HuH-7.5 (cell line): ENCODE results near the gene ZNF101.
A peak's percentile ranks its signal among the peaks of the same experiment; 100 is the strongest.

ENCODE experiments used
- DNase-seq: peaks from one replicate; pipeline ENCODE4 v3.0.0; 2011; ENCODE audit warnings: low spot score

ZNF101 gene

DNA sequence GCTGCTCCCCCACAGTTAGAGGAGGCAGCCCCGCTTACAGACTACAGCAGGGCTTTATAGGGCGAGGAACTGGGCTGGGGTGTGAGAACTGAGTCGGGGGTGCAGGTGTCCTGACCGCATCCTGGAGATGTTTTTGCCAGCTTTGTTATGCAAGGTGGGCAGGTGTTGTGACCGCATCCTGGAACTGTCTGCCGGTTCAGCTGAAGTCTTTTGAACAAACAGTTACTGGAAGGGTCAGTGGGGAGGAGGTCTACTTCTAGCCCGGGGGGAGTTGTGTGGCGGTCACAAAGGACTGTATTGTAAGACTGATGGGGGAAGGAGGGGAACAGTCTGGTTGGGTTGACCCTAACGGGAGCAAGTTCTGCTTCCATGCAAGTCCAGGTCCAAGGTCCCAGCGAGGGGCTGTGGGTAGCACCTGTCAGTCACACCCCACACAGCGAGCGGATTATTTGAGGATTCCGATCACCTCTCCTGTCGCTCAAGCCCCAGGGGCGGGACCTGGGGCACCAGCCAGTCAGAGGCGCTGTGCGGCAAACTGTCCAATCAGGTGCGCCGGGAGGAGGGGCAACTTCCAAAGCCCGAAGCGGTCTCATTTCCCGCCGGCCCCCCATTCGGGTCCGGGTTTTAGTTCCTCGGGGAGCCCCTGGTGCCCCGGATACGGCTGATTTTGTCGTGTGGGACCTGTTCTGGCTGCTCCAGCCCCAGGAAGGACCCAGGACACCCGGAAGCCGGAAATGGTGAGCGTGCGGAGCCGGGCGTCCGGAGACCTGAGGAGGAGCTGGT lies at the start of gene ZNF101:
ZNF101 (plus strand) TSS at position 610 of the 783 bp plus-strand sequence; CDS start at position 735, 125 bp downstream.
- peak; percentile 99 for DNase-seq

DNA sequence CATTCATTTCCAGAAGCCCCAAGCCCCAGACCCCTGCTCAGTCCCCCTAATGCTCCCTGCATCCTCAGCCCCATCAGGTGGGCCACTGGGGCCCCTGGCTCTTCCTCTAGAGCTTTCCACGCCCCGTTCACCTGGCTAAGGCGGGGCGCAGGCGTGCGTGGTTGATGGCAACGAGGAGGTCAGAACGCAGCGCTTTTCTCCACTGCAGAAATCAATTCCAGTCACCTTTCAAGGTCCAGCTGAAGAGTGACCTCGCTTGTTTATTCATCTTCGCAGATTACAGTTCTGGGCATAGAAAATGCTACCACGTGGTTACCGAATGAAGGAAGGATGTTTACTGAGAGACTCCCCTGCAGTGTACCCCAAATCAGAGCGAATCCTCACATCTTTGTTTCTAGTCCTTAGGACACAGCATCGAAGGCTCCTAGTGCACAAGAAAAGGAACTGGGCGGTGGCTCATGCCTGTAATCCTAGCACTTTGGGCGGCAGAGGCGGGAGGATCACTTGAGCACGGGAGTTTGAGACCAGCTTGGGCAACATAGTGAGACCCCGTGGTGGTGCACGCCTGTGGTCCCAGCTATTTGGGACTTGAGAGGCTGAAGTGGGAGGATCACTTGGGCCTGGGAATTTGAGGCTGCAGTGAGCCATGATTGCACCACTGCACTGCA lies 49.3 kb upstream of the ZNF101 start:
- no peak for DNase-seq

DNA sequence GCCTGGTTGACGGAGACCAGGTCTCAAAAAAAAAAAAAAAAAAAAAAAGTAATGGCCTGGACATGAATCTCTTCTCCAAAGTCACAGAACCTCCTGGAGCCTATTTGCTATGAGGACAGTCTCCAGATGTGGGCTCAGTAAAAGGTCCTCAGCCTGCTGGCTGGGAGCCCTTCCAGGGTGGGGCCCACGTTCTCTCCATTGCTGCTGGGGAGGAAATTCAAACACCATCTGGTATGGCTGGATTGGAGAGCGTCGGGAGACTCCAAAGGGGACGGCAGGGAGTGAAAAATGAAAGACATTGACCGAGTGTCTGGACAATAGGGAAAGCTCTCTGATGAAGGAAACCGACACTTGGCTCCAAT lies 48.8 kb upstream of the ZNF101 start:
- DNase-seq, result no peak

DNA sequence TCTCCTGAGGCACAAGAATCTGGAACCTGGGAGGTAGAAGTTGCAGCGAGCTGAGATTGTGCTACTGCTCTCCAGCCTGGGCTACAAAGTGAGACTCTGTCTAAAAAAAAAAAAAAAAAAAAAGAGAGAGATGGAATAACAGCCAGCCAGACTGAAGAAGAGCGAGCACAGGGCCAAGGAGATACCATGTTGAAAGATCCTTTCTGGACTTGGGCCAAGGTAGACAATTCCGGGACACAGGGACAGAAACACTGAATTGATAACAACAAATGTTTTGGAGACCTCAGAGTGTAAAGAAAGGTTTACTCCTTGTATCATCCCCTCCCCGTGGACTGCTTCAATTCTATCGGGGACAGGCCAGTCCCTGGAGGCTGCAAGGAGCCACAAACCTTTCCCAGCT lies 45.3 kb upstream of the ZNF101 start:
- DNase-seq, result no peak

DNA sequence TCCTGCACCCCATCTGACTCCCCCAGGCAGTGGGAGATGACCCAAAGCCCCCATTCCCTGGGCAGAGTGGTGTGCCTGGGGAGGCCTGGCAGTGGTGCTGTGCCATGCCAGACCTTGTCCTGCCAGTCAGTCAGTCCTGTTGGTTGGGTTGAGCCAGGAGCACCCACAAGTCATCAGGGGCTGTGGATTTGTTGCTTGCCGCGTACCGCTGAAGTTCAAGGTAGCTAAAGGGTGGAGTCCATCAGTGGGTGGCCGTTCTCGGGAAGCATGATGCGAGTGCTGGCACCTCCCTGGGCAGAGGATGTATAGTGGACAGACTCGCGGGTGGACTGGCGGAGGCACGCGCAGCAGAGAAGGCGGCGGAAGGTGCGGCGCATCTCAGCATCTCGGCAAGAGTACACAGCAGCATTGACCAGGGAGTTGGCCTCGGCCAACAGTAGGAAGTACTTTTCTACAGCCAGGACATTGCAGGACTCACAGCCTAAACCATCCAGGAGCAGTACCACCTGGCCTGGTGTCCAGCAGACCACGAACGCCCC lies 44.5 kb upstream of the ZNF101 start:
- no peak for DNase-seq

DNA sequence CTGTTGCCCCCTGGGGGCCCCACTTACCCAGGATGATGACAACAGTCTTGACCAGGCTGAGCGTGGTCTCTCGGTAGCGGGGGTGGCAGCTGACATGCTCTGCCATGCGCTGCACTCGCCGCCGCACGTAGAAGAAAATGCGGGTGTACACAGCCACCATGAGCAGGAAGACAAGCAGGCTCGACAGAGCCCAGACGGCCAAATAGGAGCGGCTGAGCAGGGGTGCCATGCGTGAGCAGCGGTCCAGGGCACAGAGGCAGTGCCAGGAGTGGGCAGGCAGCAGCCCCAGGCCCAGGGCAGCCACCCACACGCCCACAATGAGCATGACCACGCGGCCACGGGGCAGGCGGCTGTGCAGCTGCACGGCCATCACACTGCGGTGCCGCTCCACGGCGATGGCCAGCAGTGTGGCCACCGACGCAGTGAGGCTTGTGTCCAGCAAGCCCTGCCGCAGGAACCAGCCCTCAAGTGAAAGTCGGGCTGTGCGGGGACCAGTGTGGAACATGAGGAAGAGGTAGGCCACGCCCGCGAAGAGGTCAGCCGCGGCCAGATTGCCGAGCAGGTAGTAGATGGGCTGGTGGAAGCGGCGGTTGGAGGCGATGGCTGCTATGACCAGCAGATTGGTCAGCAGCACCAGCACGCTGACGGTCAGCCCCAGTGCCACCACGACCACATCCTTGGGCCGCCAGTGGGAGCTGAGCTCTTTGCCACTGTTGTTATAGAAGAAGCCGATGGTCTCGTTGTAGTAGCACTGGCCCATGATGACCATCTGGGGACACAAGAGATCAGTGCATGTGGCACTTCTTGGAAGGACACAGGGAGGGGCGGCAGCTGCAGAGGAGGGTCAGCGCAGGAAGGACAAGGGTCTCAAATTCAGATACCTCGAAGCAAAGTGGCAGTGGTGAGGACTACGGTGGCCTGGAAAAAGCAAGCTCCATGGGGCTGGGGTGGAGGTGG lies 41.8 kb upstream of the ZNF101 start:
- no peak for DNase-seq

DNA sequence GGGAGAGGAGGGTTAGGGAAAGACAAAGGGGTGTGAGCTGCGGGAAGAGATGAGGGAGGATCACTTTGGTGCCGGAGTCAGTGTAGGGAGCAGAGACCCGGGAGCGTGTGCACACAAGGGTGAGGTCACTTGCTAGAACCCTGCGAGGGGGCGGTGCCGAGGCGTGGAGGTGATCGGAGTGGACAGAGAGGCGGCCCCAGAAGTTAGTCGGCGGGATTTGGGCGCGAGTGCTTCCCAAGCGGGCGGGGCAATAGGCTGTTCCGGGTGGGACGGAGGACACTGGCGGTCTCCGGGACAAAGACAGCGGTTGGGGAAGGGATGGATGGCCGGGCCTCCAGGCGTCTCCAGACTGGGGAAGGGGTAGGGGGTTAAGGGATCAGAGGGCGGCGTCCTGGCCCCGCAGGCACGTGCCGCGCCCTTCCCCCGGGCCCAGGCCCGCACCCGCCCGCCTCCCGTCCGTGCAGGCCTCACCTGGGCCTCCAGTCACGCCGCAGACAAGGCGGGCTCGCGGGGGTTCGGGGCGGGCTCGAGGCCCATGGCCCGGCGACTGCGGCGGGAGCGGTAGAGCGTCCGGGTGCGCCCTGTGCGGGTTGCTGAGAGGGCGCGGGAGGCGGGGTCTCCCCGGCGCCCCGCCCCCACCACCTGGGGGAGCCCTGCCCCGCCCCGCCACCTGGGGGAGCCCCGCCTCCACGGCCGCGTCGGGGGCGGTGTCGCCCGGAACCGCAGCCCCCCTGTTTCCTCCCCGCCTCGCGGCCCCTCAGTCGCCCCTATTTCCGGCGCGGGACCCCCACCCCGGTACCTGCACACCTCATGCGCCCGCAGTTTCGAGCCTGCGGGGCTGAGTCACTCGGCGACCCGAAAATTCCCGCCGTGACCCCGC lies 40.8 kb upstream of the ZNF101 start, which contains the start of gene LPAR2:
LPAR2 (minus strand) TSS at position 600 of the 880 bp plus-strand sequence. CDS start 945 bp downstream, outside the sequence.
- peak; percentile 96 for DNase-seq

DNA sequence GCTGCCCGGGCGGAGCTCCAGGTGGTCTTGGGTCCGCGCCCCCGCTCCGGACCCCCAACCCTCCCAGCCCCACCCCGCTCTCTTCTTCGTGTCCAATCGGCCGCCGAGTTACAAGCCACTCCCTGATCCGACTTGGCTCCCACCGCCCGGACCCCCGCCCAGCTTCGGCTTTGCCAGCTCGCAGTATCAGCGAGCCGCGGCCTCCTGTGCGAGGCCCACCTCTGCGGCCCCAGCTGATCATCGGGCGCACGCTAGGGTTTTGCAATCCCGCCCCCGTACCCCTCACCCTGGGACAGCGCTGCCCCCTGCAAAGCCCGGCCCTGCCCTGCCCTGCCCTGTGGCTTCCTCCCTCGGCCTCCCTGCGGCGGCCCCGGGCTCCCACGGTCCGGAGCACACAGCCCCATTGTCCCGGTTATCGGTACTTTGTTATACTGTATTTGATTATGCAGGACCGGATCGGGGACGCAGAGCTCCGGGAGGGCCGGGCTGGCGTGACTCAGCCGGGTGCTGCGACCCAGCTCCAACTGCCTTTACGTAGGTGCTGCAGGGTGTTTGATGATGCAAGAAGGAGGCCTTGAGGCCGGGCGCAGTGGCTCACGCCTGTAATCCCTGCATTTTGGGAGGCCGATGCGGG lies 40.0 kb upstream of the ZNF101 start:
- DNase-seq, result no peak

DNA sequence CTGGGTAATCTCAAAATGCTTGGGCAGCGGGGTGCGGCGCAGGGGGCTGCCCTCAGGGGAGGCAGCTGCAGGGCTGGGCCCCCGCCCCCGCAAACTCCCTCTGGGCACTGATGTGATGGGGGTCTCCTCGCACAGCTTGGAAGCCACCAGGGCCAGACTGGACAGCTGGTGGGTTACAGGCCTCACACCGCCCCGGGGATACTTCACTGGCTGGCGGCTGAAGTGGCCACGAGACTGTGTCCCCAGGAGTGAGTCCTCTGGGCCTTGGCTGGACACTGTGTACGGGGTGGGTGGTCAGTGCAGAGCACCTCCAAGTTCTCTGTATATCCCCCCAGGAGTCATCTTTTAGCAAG lies 38.6 kb upstream of the ZNF101 start:
- no peak for DNase-seq

DNA sequence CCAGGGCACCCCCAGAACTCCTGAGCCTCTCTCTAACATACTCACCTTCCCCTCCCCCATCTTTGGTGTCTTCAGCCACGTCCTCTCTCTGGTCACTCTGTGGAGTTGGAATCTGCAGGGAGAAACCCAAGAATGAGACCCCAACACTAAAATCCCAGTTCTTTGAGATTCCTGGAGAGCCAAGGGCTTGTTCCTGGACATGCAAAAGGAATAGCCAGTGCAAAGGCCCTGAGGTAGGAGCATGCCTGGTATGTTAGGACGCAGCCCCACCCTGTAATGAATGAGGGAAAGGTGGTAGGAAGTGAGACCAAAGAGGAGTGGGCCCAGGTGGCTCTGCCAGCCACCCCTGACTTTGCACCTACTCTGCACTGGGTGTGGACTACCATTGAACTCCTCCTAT lies 38.2 kb upstream of the ZNF101 start:
- no peak for DNase-seq

DNA sequence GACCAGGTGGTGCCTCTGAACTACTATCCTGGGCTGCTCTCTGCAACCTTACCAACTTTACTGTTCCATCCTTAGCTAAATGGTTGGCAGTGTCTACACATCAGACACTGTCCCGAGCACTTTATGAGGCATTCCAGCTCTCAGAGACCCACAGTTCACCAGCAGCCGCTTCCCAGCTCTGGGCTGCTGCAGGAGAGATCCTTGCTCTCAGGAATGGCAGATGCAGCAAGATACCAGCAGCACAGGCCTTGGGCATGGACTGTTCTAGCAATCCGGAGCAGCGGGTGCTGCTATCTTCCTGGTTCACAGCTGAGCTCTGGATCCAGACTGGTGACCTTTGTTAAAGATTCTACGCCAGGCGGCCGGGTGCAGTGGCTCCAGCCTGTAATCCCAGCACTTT lies 37.3 kb upstream of the ZNF101 start:
- DNase-seq, result no peak

DNA sequence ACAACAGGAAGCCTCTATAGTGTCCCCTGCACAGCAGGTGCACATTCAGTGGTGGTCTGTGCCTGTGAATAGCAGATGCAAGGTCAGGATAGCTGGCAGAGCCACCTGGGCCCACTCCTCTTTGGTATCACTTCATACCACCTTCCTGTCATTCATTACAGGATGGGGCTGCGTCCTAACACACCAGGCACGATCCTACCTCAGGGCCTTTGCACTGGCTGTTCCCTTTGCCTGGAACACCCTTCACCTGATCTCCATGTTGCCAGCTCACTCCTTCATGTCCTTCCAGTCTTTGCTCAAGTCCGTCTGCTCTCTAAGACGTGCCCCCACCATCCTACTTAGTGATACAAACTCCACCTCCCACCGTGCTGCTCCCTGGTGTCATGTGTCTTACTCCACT lies 36.0 kb upstream of the ZNF101 start:
- DNase-seq, result no peak

DNA sequence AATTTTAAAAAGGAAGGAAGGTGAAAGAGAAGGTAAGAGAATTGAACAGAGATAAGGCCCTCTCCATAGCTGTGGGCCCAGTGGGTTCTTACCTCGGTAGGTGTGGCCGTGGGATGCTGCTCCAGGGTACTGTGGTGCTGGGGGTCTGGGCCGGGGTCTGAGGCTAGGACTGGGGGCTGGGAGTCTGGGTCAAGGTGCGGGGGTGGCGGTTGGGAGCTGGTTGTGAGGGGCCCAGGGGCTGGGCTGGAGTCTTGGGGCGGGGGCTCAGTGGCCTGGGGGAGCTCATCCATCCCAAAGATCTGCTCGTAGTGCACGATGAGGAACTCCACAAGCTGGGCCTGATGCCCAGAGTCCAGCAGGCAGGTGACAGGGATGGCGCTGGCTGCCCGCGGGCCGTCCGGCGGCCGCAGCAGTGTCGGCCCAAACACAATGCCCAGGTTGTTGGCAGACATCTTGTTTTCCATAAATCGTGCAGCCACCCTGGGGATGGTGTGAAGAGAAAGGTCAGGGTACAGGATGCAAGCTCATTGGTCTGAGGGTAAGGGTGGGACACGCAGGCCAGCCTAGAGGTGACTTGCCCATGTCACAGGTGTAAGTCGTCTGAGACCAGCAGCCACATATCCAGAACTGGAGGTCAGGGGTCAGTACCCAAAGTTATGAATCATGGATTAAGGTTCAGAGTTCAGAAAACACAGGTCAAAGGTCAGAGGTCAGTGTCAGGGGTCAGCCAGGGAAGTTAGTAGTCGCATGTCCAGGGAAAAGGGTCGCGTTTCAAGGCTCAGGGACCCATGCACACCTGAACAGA lies 34.7 kb upstream of the ZNF101 start:
- no peak for DNase-seq

DNA sequence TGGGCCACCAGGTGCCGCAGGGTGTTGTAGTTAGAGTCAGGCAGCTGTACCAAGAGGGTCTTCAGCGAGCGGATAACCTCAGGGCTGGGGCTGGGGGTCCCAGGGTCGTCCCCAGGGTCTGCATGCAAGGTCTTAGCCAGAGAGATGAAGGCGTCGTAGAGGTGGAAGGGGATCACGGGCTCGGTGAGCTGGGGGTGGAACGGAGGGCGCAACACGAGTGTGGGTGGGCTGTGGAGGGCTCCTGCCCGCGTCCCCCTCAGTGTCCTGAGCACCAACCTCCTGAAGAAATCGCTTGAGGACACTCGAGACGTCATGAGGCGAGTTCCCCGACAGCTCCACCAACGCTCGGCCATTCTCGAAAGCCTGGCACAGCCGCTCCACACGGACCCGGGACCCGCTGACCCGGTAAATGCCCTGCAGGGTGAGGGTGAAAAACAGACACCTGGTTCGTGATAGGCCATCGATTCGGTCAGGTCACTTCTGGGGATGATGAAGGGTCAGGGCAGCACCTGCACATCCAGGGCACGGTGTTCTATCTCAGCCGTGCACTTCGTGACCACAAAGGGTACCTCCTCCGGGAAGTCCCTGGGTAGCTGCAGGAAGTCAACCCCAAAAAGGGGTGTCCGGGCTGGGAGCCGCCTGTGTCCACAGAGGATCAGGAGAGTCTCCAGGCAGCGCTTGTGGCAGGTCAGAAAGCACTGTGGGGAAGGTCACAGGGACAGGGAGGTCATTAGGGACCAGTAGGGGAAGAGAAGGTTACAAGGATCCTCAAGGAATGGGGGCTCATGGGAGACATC lies 33.9 kb upstream of the ZNF101 start:
- no peak for DNase-seq

DNA sequence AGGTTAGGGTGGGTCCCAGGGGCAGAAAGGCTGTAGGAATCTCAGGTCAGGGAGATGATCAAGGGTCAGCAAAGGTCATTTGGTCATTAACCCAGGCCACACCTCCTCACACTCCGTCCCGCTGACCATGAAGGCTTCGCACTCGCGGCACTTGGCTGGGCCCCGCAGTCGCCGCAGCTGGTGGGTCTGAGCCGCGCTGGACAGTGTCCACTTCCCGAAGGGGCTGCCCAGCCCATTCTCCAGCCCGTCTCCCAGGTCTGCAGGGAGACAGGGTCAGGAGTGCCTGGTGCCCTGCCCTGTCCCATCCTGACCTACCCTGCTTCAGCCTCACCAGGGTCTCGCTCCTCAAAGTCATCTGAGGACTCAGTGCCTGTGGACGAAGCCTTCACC lies 33.3 kb upstream of the ZNF101 start:
- no peak for DNase-seq

DNA sequence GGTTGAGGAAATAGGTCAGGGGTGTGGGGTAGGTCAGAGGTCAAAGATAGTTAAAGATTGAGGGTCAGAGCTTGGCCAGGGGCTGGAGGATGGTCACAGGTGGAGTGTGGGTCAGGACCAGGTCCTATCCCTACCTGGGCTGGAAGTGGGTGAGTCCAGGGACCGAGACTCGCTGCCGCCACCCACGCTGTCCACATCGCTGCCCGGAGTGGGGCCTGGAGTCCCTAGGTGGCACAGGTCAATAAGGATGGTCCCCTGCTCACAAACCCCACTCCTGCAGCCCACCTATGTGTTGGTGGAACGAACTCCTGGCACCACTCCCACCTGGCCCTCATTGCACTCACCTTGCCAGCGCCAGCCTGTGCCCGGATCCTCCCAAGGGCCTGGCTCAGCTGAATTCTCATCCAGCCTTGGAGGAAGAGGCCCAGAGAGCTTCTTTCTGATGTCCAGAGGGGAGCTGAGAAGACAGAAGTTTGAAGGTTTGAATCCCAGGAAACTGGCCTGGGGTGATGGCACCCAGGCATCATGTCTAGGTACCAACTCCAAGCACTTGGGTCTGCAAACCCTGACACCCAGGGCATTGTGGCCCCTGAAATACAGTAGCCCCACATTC lies 32.0 kb upstream of the ZNF101 start:
- no peak for DNase-seq

DNA sequence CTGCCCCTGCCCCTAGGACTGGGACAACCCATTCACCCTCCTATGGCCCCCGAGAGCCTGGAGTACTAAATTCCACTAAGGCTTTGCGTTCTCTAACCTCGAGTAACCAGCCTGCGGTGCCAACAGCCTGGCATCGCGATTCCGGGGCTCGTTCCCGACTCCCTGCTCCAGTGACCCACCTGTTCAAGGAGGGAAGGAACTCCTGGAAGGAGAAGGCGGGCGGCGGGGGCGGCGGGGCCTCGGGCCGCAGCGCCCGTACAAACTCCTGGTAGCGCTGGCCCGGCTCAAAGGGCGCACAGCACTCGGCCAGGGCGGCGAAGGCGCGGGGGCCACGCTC lies 31.5 kb upstream of the ZNF101 start:
- no peak for DNase-seq

DNA sequence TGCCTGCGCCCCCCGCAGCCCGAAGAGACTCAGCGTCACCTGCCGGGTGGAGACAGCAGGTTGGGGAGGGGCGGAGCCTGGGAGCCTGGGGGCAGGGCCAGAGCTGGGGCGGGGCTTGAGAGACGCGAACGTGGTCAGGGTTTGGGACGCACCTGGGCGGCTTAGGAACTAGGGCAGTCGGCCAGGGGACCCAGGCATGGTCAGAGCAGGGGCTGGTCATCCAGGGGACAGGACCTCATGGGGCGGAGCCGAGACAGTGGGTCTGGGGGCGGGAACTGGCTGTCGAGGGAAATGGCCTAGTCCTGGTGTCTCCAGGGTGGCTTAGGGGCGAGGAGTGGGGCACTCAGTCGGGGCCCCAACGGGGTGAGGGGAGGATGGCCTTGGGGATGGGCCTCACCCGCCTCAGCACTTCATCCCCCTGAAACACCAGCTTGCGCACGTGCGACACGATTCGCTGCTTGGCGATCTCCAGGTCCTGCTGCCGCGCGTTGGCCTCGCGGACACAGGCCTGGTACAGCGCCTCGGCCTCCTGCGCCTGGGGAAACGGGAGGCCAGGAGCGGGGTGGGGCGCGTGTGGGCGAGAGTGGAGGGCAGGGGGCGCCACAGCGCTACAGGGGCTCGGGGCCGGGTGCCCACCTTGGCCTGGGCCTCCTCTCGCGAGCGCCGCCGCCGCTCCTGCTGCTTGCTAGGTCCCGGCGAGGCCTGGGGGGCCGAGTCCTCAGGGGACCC lies 31.0 kb upstream of the ZNF101 start:
- DNase-seq, result no peak
